Progenitor cell of endocrine pancreas (in vitro differentiated cells): ENCODE measurements around the gene SLIT3. TPM values are rescaled to one million over a fixed set of nuclear protein-coding genes. Genes with fewer than 3 reads are reported as not detected.

Experiments used
- DNase-seq: peaks from one replicate; pipeline ENCODE4 v3.0.0; 2021; ENCODE audit warnings: low spot score; ENCODE audit not compliant: unreplicated experiment
- H3K27ac Mint-ChIP-seq: 2 replicates; pipeline ENCODE4 v1.8.0; 2021; ENCODE audit warnings: mild to moderate bottlenecking, moderate library complexity, mixed read lengths
- H3K27me3 Mint-ChIP-seq: 2 replicates; pipeline ENCODE4 v1.8.0; 2021; ENCODE audit warnings: mixed read lengths
- H3K36me3 Mint-ChIP-seq: 2 replicates; pipeline ENCODE4 v1.8.0; 2022; ENCODE audit warnings: mixed read lengths; ENCODE audit not compliant: insufficient read depth
- H3K4me1 Mint-ChIP-seq: 2 replicates; pipeline ENCODE4 v1.8.0; 2021; ENCODE audit warnings: low read depth, mixed read lengths
- H3K4me3 Mint-ChIP-seq: 2 replicates; pipeline ENCODE4 v1.8.0; 2021; ENCODE audit warnings: low read depth, mild to moderate bottlenecking, moderate library complexity, mixed read lengths
- H3K9me3 Mint-ChIP-seq: 2 replicates; pipeline ENCODE4 v1.8.0; 2021; ENCODE audit warnings: low read depth, mixed read lengths
- CTCF ChIP-seq: fragments of 200-600 bp; sonication (generic); IDR thresholded peaks from one replicate; pipeline ENCODE4 v1.5.0; 2021; ENCODE audit warnings: antibody characterized with exemption, mild to moderate bottlenecking; ENCODE audit not compliant: unreplicated experiment
- total RNA-seq: library from RNA; stranded (reverse); gene quantifications from 2 replicates; pipeline ENCODE4 v1.2.1, GENCODE V29; 2021

The SLIT3 gene
- total RNA-seq, 1 donor from 2014 or later, result 18.8 TPM

GRCh38 chr5:169050636-169051035 is 250.3 kb downstream of the SLIT3 start:
- H3K27ac Mint-ChIP-seq, result peak overlapping the region; percentile 7

GRCh38 chr5:169050146-169050571 is 250.8 kb downstream of the SLIT3 start:
- H3K4me3 Mint-ChIP-seq, result no peak overlapping the region
- H3K27ac Mint-ChIP-seq, result no peak overlapping the region
- TF ChIP-seq CTCF, result no peak

More at GRCh38 chr5:169050636-169051035, 250.3 kb downstream of the SLIT3 start:
- H3K4me3 Mint-ChIP-seq, result no peak overlapping the region
- TF ChIP-seq CTCF, result no peak
- no peaks in the 10 kb centered on the region for H3K9me3 Mint-ChIP-seq
- no peak for DNase-seq
- H3K4me1 Mint-ChIP-seq, result peaks cover 30% of the 10 kb centered on the region
- H3K27me3 Mint-ChIP-seq, result no peaks in the 10 kb centered on the region
- H3K36me3 Mint-ChIP-seq, result no peaks in the 10 kb centered on the region

GRCh38 chr5:169049712-169050111 is 251.2 kb downstream of the SLIT3 start:
- Mint-ChIP-seq H3K36me3 (no peaks in the 10 kb centered on the region), H3K9me3 (no peaks in the 10 kb centered on the region), H3K4me1 (peaks cover 28% of the 10 kb centered on the region), H3K27ac (no peak overlapping the region), H3K27me3 (no peaks in the 10 kb centered on the region), H3K4me3 (no peak overlapping the region)
- TF ChIP-seq CTCF, result no peak
- no peak for DNase-seq

More at GRCh38 chr5:169050146-169050571, 250.8 kb downstream of the SLIT3 start:
- H3K9me3 Mint-ChIP-seq, result no peaks in the 10 kb centered on the region
- peaks cover 28% of the 10 kb centered on the region for H3K4me1 Mint-ChIP-seq
- DNase-seq, result no peak
- H3K27me3 Mint-ChIP-seq, result no peaks in the 10 kb centered on the region
- H3K36me3 Mint-ChIP-seq, result no peaks in the 10 kb centered on the region

GRCh38 chr5:169048181-169049125 is 252.5 kb downstream of the SLIT3 start:
- H3K9me3 Mint-ChIP-seq, result no peaks in the 10 kb centered on the region
- H3K27ac Mint-ChIP-seq, result no peak overlapping the region
- H3K4me1 Mint-ChIP-seq, result peaks cover 23% of the 10 kb centered on the region
- no peaks in the 10 kb centered on the region for H3K36me3 Mint-ChIP-seq
- no peak for TF ChIP-seq CTCF
- no peaks in the 10 kb centered on the region for H3K27me3 Mint-ChIP-seq
- no peak for DNase-seq
- H3K4me3 Mint-ChIP-seq, result no peak overlapping the region

- no peaks in the 10 kb centered on the region for H3K9me3 Mint-ChIP-seq
- DNase-seq, result no peak
- H3K4me3 Mint-ChIP-seq, result no peak overlapping the region
Observed at GRCh38 chr5:169044962-169045361, 256.0 kb downstream of the SLIT3 start.

More at GRCh38 chr5:169044962-169045361, 256.0 kb downstream of the SLIT3 start:
- Mint-ChIP-seq H3K36me3 (no peaks in the 10 kb centered on the region), H3K27me3 (no peaks in the 10 kb centered on the region), H3K27ac (no peak overlapping the region), H3K4me1 (no peaks in the 10 kb centered on the region)
- no peak for TF ChIP-seq CTCF
